ENCODE measurements around the gene NFYA. TPM values are rescaled to one million over a fixed set of nuclear protein-coding genes. Genes with fewer than 3 reads are reported as not detected.

Gene NFYA
- total and polyA plus RNA-seq, 9 of the 15 experiments (the other 6 are each of a cell fraction or from before 2014, with no cell fraction given) = 7.3 to 37.1 (median 21.8) TPM

GRCh38 chr6:41039060-41039998, 33.4 kb upstream of the NFYA start, which contains the start of gene UNC5CL:
UNC5CL (minus strand) TSS chr6:41039221; CDS start chr6:41035074, 4,147 bp downstream.
- H3K9me1 ChIP-seq (ENCODE audit: control insufficient read depth, insufficient read depth, low read length) = peaks cover 3% of the 10 kb centered on the region
- H3K4me2 ChIP-seq (ENCODE audit: insufficient read depth, low read length) = no peak within 1 kb of the TSS
- POLR2A ChIA-PET = interaction anchor here (0.6 to 1.5 kb wide), 4 partner anchors 16 to 1781 kb away, joined by 3 to 4 read pairs (median 3); no protein-coding TSS in a partner anchor
- H3K27me3 ChIP-seq (ENCODE audit: control insufficient read depth in 2 of 2, insufficient read depth in 2 of 2, low read length in 2 of 2) = peaks cover 0 to 13% of the 10 kb centered on the region in 2 experiments; a peak in 1 of 5 replicates
- no peak within 1 kb of the TSS for H2AFZ ChIP-seq (ENCODE audit: low read depth, low read length)
- H3K4me1 ChIP-seq (replicated peaks in 1 of 2; ENCODE audit: control insufficient read depth in 2 of 2, insufficient read depth in 2 of 2, low read length in 2 of 2) = peaks cover 0 to 9% of the 10 kb centered on the region in 2 experiments; a peak in 3 of 5 replicates
- CTCF ChIA-PET (ENCODE audit: low intra/inter-chr PET ratio) = interaction anchor here (0.7 to 1.5 kb wide), 3 partner anchors 11 to 1174 kb away, joined by 3 to 4 read pairs (median 3); no protein-coding TSS in a partner anchor
- 42% methylated on average over 10 of the region's 10 CpGs for WGBS (ENCODE audit: insufficient coverage, low coverage, missing lambda C conversion rate)
- peak; percentile 87 for ATAC-seq
- FAIRE-seq = peak; percentile 90
- intact Hi-C loops (cut with micrococcal nuclease) (no loop called here), in situ Hi-C loops (cut with MboI) (loop anchor here (25.0 kb wide), 1 partner anchor 1677 kb away; no protein-coding TSS in a partner anchor)
- no peaks in the 10 kb centered on the region for H3K36me3 ChIP-seq (ENCODE audit: control insufficient read depth, insufficient read depth, low read length)
- H3K9me3 ChIP-seq (replicated peaks; ENCODE audit: control insufficient read depth, insufficient read depth, low read depth, low read length) = no peaks in the 10 kb centered on the region
- TF ChIP-seq DEAF1 (CRISPR knock-in tag; IDR thresholded peaks at IDR 0.05) = 0 out of 2 replicates have a peak, but pooled peaks have one; percentile 32
- peak; percentile 90 for TF ChIP-seq ZNF764 (CRISPR knock-in tag; IDR thresholded peaks at IDR 0.05; ENCODE audit: low read depth)
- TF ChIP-seq ZNF134 (CRISPR knock-in tag; conservative IDR thresholded peaks at IDR 0.05) = 0 out of 2 replicates have a peak, but pooled peaks have one; percentile 37
- TF ChIP-seq MAZ (CRISPR knock-in tag; conservative IDR thresholded peaks at IDR 0.05 in 1 of 2, IDR thresholded peaks at IDR 0.05 in 1 of 2) = no peak
- 0 out of 2 replicates have a peak, but pooled peaks have one; percentile 31 for TF ChIP-seq FOSL1 (tag; conservative IDR thresholded peaks at IDR 0.05)
- no peak for TF ChIP-seq ZNF282 (CRISPR knock-in tag; IDR thresholded peaks at IDR 0.05)
- peak; percentile 85 to 96 (median 91) for TF ChIP-seq CTCF (IDR thresholded peaks at IDR 0.05 in 2 of 3, conservative IDR thresholded peaks at IDR 0.05 in 1 of 3; ENCODE audit: insufficient read depth in 2 of 3, low read depth in 1 of 3, low read length in 3 of 3)
- TF ChIP-seq BRD4 (IDR thresholded peaks at IDR 0.05) = no peak
- peak; percentile 63; the same call in 1 of the 2 replicates for TF ChIP-seq SMC3 (conservative IDR thresholded peaks at IDR 0.05; ENCODE audit: insufficient read depth, low read depth, low read length)
- TF ChIP-seq ERF (CRISPR knock-in tag; IDR thresholded peaks at IDR 0.05) = no peak
- TF ChIP-seq KLF16 (IDR thresholded peaks at IDR 0.05) = peak; percentile 62; the same call in 1 of the 2 replicates
- no peak for TF ChIP-seq FOXA1 (IDR thresholded peaks at IDR 0.05; ENCODE audit: borderline replicate concordance)
- peak; percentile 42 to 66 for TF ChIP-seq RAD21 (CRISPR knock-in tag; conservative IDR thresholded peaks at IDR 0.05 in 1 of 2, IDR thresholded peaks at IDR 0.05 in 1 of 2)
- no peak for TF ChIP-seq PREB (CRISPR knock-in tag; IDR thresholded peaks at IDR 0.05)
- H3K9ac ChIP-seq (ENCODE audit: insufficient read depth in 1 of 2, low read depth in 2 of 2, low read length in 2 of 2) = no peak within 1 kb of the TSS
- no peak within 1 kb of the TSS for H3K27ac ChIP-seq (ENCODE audit: extremely low read depth, low read depth, low read length)
- BruUV-seq (replicated peaks) = no TSS peak
- DNase-seq (ENCODE audit: extremely low read depth in 1 of 4, low spot score in 3 of 4) = peak; percentile 70 to 82 (median 80)
- peaks cover 7% of the 10 kb centered on the region; the same call in 1 of the 2 replicates for H4K20me1 ChIP-seq (replicated peaks; ENCODE audit: control insufficient read depth, insufficient read depth, low read length)
- H3K79me2 ChIP-seq (ENCODE audit: control insufficient read depth, insufficient read depth, low read length) = no peaks in the 10 kb centered on the region
- H3K4me3 ChIP-seq = no peak within 1 kb of the TSS

All from K562 (cell line).